GM21717 (cell line): ENCODE results near the gene RIPOR3.

Experiments used
- ATAC-seq: cut with Tn5 transposase; IDR thresholded peaks from one replicate; pipeline ENCODE4 v1.9.1; 2021; ENCODE audit warnings: mild to moderate bottlenecking, moderate library complexity; ENCODE audit not compliant: unreplicated experiment

The RIPOR3 gene

DNA sequence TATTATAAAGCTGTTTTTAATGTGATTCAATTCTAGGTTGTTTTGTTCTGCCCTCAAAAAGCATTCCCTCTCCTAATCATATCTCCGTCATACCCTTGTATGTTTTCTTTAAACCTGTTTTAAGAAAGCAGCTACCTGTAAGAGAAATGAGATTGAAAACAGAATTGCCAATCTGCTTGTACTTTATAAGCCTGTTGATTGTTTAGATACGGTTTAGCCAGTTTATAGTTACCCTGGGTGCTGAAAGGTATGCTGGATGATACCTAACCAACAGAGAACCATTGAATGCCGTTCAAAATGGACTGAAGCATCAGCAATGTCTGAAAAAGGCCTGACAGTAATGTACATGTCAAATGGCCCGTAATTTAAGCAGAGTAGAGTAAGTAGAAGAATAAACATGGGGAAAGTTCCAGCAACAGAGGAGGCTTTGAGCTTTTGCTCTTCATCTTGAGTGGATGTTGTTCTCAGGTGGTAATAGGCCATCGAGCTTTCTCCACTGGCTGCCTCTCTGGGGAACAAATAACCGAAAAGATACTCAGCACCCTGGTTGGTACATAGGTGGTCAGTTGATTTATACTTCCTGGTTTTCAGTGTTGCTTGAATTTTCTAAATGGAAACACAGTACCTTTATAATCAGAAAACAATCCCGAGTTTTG, 153.7 kb downstream of the RIPOR3 start:
- no peak for ATAC-seq

DNA sequence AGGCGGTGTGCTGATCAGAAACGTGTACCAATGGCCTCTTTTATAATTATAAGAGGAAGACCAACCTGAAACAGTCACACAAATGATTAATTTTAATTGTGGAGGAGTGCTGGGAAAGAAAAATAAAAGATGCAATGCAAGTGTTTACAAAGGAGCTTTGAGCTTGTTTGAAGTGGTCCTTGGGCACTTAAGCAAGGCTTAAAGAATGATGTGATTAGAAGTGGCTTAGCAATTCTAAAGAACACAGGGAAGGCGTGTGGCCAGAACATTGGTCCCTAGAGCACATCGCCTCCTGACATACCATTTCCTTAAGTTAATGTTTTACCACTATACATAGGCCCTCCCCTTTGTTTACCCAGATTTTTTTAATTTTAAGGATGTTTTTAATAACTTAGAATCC, 155.0 kb downstream of the RIPOR3 start:
- ATAC-seq = no peak
